GM18858 (cell line): ENCODE data around the gene ELK1.

ENCODE experiments used
- ATAC-seq: cut with Tn5 transposase; IDR thresholded peaks from one replicate; pipeline ENCODE4 v1.9.1; 2021; ENCODE audit not compliant: unreplicated experiment

ELK1 gene

DNA sequence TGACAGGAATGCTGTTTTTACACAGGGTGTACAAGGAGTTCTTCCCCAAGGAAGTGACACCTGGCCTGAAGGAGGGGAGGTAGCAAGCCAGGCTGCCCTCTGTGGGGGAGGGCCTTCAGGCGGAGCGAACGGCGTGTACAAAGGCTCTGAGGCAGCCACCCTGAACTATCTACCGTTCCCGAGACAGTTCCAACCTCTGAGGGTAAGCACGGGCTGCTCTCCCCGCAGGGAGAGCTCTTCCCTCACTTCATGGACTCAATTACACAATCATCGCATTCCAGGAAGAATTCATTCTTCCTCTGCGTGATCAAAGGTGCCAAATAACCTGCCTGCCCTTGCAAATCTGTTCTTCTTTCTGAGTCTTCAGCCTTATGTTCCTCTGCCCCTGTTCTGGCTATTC, 4.8 kb downstream of the ELK1 start:
- no peak for ATAC-seq

DNA sequence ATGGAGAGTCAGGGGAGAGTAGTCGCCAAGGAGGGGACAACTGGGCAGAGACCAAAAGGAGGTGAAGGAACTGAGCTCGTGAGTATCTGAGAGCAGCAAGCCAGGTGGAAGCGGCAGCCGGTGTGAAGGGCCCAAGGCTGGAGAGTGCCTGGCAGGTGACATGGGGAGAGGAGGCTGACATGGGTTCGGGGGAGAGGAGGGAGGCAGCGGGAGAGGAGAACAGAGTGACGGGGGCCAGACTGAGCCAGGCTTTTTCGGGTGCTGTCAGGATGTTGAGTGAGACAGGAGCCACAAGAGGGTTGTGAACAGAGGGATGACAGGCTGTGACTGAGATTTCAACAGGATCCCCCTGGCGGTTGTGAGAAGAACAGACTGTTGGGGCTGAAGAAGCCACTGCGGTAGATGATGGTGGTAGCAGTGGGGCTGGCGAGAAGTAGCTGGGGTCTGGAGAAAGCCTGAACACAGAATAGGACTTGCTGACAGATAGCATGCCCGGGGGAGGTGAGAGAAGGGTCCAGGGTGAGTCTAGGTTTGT, 5.7 kb downstream of the ELK1 start:
- ATAC-seq, result no peak

DNA sequence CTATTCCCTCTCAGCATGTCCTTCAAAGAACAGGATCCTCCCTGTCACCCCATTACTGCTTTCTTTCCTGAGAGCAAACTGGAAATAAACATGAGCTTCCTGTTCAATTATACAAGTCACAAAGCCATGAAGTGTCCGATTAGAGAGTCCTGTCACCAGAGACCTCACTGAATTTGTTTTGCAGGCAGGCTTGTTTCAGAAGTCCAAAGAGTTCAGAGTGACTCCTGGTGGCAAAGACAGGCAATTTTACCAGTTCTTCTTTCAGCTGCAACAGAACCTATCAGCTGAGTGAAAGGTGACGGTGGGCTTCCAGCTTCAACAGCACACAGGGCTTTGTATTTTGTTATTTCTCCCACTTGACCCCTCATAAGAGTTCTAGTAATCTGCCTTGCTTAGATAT, 6.4 kb downstream of the ELK1 start:
- no peak for ATAC-seq

DNA sequence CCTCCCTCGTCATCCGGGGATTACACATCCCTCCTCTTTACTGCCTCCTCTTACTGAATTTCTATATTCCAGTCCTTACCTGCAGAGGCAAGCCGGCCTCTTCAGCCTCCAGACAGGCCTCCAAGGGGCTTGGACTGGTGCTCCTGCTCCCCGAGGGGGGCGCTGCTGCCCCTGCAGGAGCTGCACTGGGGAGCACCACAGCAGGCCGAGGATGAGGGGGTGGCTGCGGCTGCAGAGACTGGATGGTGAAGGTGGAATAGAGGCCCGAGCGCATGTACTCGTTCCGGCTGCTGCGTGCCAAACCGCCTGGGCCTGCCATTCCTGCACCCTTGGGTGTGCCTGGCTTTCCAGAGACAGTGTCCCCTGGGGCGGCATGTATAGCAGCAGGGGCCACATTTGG, 11.5 kb downstream of the ELK1 start:
- no peak for ATAC-seq

DNA sequence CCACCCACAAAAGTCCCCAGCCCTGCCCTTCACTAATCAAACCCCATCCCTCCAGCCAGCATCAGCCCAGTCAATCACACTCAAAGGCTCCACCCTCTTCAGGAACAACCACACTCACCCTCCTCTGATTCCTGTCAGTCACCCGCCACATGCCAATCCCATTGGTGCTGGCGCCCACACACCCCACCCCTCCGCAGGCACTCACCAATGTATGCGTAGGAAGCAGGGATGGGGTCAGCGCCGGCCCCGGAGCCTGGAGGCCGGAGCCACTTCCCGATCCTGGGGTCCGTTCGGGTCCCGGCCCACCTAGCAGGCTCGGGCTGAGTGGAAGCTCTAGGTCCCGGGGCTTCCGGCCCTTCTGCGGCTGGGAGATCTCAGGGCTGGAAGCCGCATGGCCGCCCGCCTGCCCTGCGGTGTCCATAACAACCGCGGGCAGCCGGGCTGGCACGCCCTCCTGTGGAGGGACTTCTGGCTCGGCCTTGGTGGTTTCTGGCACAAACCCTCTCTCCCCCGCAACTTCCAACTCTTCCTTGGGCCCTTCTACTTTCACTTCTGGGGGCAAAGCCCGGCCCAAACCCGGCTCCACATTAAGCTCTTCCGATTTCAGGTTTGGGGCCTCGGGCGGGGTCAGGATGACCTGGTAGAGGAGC, 12.7 kb downstream of the ELK1 start:
- peak; percentile 71 for ATAC-seq

DNA sequence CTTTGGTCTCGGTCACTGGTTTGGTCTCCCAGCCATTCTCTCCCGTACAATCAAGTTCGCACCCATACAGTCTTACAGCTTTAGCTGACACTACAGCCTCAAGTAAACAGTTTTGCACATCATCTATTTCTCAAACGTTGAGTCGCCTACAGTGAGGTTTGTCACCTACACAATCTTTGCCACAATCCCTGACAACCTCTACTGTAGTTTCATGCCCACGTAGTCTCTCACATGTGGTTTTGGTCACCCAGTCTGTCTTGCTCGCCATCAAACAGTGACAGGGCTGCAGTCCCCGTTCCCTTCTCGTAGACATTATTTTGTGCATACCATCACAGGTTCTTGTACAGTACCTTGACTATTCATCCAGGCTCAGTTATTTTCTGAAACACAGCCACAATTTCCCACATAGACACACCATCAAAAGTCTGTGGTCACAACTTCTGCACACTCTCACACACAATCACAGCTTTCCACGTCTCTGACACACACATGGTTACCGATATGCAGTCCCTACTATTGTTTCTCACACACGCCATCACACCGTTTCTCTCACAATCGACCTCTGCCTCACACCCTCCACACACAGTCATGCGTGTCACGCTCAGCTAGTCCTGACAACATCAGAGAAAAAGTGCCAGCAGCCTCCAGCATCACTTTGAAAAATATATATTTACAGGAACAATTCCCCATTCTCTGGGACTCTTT, 15.3 kb downstream of the ELK1 start:
- no peak for ATAC-seq

DNA sequence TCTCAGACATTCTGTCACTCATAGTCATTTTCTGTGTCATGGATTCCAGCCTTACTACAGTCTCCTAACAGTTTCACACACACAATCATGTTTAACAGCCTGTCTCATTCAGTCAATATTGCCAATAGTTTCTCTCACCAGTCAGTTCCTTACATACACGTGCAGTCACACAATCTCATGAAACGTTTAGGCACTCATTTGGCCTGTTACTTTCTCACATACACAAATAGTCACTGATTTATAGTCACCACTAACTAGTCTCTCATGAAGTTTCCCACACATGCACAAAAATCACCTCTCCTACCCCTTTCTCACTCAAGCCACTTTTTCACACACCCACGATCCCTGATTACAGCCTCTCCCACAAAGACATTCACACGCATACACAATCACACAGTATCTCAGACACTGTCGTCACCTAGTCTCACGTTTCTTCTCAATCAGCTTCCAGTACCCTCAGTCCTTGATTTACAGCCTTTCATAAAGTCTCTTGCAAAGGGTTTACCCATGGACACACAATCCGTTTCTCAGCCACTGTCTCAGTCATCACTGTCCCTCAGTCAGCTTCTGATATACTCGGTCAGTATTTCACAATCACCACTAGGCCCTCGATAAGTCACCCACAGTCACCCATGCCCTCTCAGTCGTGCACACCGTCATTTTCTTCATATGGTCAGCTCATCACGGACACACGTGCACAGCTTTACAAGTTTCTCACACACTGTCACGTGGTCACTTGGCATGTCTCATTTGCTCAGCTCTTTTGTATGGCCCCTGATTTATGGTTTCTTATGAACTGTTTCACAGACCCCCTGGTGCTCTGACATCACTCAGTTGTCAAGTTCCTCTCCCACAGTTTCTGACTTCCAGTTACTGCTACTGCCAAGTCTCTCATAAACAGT, 16.4 kb downstream of the ELK1 start:
- ATAC-seq, result no peak

DNA sequence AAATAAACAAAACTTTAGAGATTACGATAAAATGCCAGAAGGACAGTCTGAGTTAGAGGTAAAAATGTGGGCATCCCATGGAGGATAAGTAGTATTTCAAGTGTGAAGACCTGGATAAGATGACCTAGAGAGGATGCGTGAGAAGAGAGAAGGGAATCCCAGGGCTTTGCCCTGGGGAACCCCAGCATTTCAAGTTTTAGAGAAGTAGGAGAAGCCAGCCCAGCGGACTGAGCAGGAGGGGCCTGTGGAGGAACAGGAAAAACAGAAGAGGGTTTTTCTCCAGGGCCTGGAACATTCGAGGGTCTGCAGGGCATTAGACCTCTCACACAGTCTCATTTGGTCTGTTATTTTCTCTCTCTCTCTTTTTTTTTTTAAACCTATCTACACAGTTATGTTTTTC, 17.7 kb downstream of the ELK1 start:
- no peak for ATAC-seq

DNA sequence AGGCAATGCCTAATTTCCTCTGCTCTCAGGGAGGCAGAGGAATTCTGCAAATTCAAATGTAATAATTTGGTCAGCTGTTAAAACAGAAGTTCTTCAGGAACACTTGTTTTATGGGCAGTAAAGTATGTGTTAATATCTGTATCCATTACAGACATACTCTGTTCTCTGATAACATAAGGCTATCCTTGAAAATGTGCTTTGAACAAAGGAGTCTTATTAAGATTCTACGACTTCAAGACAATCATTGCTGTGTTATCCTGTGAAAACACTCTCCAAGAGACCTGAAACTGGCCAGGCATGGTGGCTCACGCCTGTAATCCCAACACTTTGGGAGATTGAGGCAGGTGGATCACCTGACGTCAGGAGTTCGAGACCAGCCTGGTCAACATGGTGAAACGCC, 18.7 kb downstream of the ELK1 start:
- ATAC-seq, result no peak

DNA sequence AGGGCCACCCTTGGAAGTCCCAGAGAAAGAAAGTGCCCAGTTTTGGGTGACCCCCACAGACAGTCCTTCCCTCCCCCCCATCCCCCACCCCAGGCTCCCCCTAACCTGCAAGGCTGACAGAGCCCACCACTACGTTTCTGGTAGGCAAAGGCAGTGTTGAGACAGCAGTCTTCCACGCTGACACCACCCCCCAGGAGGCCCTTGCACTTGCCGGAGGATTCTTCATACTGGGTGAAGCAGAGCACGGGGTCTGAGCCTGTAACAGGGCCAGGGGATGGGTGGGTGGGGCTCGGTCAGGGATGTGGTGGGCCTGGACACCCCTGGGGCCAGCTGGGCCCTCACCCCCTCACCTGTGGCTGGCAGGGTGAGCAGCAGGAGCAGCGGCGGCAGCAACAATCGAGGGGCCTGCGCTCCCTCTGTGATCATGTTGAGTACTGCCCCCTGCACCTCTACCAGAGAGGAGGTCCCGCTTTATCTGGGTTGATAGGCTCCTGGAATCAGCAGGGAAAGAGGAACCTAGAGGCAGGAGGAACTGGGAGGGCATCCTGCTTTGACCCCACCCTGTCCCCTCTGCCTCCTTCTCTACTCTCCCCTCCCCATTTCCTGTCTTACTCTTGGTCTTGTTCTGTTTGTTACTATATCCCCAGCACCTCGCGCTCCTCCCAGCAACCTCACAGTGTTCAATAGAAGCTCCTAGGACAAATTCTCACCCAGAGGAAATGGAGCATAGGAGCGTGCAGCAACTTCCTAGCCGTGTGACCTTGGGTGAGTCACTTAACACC, 20.8 kb downstream of the ELK1 start, which contains the start of gene CFP:
Gene CFP (minus strand): TSS at position 512 of the 782 bp plus-strand sequence. CDS start 86 bp downstream, at position 426.
- ATAC-seq, result no peak

DNA sequence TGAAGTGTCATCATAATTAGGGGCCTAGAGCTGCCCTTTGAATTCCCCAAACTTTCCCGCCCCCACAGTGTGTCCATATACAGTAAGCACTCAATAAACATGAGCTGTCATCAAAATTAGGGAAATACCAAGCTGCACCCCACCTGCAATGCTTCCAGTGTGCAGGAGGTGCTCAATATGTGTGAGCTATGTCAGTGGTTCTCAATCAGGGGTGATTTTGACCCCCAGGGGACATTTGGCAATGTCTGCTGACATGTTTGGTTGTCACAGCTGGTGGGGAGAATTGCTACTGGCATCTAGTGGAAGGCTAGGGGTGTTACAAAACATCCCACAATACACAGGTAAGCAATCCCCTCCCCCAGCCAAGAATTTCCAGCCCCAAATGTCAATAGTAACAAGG, 21.4 kb downstream of the ELK1 start:
- ATAC-seq, result no peak

DNA sequence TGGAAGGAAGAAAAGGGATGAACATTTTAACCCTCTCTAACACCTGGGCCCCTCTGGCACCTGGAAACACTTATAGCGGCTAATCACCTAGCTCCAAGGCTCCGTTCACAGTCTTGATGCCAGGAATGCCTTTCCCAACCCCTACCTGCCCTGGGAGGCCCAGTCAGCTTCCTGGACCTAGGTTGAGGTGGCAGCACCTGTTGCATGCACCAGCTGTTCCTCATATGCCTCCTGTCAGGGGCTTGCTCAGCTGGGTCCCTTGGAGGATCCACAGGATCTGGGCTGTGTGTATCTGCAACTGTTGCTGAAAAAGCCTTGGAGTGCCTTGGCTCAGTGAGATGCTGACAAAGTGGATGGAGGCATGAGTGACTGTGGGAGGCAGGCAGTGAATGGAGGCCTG, 25.0 kb downstream of the ELK1 start:
- no peak for ATAC-seq

DNA sequence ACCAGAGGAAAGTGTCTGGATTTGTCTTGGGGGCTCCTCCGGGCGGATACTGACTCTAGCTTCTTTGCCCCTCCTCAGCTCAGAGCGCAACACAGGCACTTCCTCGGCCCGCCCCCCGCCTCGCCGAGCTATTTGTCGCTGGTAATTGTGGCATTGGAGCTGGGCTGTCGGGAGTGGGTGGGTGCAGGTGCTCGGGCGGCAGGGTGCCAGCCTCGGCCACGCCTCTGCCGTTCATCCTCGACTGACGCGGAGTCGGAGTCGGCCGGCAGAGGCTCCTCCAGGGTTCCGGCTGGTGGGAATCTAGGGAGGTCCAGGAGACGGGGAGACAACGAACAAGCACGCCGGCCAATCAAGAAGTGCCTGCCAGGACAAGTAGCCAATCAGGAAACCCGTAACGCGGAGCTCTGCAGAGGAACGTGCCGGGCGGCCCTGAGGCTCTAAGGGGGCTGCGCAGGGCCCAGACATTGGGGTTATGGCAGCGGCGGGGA, 26.8 kb downstream of the ELK1 start:
- ATAC-seq, result no peak

DNA sequence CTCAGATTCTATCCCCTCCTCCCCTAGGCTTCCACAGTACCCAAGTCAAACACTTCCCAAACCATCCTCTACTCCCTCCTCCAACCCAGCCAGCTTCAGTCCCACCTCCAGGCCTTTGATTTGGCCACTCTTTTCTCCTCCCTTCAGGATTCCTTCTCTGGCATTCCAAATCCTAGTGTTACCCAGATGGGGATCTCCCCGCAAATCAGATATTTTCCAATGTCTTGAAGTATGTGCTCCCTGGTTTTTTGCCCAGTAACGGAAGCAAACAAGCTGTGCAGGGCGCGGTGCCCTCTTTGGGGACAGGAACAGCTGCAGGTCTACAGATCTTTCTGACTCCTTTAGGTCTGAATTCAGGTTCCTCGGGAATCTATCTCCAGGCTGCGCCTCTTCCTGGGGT, 28.5 kb downstream of the ELK1 start:
- ATAC-seq, result no peak

DNA sequence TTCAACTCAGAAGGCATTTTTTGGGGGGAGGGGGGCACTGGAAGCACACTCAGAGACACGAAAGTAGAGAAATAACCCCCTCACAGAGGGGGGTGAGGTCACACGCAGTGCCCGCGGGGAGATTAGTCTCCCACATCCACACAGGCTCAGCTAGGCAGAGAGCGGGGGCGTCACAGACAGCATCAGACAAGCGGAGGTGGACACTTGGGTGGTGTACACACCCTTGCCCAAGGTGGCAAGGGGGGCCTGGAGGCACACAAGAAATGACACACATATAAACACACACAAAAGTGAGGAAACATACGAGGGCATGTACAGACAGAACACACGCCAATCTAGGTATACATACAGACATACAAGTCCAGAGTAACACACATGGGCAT, 30.1 kb downstream of the ELK1 start:
- ATAC-seq, result no peak

DNA sequence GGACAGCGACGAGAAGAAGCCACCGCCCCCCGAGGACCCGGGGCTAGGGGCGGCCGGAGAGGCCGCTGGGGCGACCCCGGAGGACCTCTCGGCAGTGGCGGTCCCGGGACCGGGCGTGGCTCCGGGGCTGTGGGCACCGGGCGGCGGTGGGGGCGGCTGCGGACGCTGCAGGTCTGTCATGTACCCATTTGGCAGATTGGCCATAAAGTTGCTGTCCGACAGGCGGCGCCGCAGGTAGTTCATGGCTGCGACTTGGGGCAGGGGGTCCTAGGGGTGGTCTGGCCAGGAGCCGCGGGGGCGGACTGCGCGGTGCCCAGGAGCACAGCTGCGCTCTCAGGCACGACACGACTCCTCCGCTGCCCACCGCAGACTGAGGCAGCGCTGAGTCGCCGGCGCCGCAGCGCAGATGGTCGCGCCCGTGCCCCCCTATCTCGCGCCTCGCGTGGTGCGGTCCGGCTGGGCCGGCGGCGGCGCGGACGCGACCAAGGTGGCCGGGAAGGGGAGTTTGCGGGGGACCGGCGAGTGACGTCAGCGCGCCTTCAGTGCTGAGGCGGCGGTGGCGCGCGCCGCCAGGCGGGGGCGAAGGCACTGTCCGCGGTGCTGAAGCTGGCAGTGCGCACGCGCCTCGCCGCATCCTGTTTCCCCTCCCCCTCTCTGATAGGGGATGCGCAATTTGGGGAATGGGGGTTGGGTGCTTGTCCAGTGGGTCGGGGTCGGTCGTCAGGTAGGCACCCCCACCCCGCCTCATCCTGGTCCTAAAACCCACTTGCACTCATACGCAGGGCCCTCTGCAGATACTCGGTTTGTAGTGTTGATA, 30.7 kb downstream of the ELK1 start, which contains the start of gene SYN1:
Gene SYN1 (minus strand): TSS at position 372 of the 817 bp plus-strand sequence. CDS start 129 bp downstream, at position 243.
- ATAC-seq, result peak; percentile 60

DNA sequence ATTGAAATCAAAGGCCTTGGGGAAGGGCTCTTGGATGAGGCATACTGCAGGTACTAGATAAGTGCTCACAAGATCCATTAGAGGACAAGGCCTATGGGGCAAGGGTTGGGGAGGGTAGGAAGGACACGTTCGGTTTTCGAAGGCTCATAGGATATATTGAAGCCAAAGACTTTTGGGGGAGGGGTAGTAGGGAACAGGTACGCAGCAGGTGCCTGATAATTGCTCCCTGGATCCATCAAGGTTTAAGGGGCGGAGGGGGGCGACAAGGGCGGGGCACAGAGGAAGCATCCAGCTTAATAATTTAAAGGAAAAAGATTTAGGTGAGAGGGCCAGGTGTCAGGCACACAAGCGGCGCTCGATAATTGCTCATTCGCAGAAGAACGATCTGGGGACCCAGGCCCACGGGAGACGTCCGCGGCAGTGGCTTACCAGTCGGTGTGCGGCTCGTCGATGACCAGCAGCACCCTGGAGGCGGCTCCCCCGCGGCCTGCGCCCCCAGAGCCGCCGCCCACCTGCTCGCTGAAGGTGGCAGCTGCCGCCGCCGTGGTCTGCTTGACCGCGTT, 31.4 kb downstream of the ELK1 start:
- ATAC-seq, result no peak

DNA sequence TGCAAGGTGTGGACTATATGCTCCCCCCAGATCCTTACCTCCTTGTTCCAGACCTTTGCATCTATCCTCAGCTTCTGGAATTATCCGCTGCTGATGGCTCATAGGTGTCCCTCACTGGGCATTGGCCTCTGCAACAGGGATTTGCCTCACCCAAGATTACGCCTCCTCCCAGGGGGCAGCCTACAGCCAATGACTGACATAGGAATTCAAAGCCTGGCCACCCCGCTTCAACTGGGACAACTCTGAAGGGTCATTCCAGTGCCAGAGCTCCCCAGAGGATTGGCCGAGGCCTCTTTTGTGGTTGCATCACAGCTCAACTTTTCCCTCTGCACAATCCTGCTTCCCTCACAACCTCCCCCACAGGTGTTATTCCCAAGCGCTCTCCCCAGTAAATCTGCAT, 35.7 kb downstream of the ELK1 start:
- no peak for ATAC-seq

DNA sequence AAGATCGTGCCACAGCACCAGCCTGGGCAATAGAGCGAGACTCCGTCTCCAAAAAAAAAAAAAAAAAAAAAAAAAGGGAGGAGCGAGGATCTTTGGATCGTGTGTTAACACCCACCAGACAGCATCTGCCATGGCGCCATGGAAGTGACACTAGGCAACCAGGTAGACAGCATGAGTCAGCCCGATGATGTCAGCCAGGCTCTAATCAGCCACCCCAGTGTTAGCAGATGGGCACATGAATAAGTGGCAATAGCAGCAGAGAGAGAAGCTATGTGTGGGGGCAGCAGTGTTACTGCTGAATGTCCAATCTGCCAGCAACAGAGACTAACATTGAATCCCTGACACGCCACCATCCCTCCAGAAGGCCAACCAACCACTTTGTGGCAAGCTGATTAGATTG, 37.3 kb downstream of the ELK1 start:
- no peak for ATAC-seq
